ENCODE data around the gene FAM32A.

FAM32A gene

DNA sequence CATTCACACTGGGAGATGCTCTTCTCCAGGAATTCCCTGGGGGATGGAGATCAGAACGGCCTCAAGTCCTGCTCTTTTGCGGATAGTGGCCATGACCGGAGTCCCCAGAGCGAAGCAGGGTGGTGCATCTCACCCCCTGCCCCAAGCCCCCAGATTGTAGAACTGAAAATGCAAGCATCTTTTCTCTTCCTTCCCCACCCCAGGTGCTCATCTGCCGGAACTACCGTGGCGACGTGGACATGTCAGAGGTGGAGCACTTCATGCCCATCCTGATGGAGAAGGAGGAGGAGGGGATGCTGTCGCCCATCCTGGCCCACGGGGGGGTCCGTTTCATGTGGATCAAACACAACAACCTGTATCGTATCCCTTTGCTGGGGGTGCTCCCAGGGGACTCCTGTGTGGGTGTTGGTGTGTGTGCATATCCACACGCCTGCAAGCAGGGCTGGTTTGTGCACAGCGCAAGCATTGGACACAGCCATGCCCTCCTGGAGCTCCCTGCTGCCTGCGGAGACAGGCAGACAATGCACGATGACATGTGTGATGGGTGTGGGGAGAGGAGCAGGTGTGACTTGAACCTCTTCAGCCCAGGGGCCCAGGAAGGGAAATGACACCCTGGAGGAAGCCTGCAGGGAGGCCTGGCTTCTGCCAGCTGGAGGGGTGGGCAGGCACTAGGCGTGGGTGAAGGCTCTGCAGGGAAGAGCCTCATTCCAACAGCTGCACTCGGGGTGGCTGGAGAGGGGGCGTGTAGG, 18.2 kb downstream of the FAM32A start:
- DNase-seq, result no peak

GRCh38 chr19:16204005-16204294, 18.7 kb downstream of the FAM32A start:
- DNase-seq, result no peak

GRCh38 chr19:16205205-16206045, 20.2 kb downstream of the FAM32A start:
- DNase-seq, result no peak

DNA sequence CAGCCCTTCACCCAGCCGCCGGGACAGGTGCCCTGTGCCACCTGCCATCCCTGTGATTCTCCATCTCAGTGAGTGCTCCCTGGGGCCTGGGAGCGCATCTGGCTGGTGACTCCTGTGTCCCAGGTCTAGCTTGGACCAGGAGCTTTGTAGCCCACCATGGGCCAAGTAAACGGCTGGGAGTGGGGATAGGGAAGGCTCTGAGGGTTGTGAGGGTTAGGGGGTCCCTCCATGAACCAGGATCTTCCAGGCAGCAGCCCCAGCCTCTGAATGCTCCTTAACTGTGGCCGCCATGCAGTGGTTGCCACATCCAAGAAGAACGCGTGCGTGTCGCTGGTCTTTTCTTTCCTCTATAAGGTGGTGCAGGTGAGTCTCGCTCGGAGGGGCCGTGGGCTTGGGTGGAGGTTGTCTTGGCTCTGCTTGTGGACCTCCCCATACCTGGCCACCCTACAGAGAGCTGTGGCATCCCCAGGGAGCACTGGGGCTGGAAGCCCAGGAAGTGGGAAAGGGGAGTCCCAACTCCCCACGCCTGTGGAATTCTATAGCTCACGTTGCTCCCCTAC, 20.9 kb downstream of the FAM32A start:
- DNase-seq, result no peak

- no peak for DNase-seq
Measured at GRCh38 chr19:16206637-16207036, 21.4 kb downstream of the FAM32A start.

DNA sequence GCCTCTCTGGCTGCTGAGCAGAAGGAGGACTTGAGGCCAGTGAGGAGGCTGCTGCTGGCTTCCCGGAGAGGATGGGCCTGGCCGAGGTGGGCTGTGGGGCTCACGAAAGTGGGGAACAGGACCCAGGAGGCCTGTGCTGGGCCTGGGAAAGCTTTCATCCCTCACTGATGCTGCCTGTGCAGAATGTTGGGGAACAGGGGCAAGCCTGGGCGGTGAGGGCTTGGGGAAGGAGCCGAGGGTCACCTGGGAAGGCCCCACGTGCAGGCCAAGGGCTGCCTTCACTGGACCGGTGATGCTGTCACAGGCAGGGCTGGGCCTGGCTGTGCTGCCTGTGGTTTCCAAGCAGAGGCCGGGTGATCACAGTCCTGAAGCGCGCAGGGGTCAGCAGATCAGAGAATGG, 21.9 kb downstream of the FAM32A start:
- no peak for DNase-seq

DNA sequence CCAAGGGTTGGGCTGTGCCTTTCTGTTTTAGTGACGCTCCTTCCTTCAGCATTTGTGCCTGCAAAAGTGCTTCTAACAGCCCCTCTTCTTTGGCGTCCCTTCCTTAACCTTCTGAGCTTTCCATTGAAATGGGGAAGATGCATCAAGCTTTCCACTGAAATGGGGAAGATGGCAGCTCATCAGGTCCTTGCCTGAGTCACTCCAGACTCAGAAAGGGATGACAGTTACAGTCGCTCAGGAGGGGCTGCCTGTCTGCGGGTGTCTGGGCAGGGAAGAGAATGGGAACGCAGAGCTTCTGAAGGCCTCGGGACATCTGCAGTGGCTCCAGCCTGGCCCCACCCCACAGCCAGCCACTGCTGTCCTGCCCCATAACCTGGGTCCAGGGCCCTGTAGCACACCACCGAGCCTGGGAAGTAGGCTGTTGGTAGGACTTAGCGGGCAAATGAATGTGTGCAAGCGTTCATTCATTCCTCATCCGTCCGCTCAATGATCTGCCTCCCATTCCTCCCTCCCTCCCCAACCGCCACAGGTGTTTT, 22.3 kb downstream of the FAM32A start:
- DNase-seq, result no peak

DNA sequence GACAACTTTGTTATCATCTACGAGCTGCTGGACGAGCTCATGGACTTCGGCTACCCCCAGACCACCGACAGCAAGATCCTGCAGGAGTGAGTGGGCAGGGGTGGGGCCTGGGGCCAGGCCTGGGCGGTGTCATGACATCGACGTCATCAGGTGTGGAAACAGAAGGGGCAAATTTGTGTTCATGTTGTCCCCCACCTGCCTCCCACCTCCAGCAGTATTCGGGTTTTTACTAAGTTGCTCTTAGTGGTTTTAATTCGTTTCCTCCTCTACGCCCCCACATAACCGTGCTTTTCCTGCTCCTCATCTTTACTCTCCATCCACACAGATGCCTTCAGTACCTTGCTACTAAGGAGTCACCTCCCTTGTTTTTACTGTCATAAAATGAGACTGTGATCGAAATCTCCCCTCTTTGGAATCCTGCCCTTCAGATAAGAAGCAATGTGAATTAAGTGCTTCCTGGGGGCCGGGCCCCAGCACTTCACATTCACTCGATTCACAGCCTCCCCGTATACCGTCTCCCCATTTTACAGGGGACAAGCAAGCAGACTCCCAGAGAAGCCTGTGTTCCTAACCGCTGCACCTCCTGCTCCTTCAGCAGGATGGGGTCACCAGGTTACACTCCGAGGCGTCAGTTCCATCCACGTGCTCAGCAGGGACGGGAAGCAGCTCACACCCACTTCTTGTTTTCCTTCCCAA, 23.0 kb downstream of the FAM32A start:
- DNase-seq, result no peak

- no peak for DNase-seq
Measured at GRCh38 chr19:16208847-16209665, 23.8 kb downstream of the FAM32A start.

DNA sequence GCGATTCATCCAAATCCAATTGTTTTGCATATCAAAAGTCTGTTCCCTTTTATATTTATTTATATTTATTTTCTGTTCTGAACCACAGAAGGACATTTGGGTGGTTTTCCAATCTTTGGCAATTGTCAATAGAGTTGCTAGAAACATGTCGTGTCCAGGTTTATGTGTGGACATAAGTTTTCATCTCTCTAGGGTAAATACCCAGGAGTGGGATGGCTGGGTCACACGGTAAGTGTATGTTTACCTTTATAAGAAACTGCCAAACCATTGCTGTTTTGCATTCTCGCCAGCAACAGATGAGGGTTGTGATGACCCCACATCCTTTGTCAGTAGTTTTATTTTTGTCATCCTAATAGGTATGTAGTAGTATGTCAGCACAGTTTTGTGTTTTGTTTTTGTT, 25.0 kb downstream of the FAM32A start:
- DNase-seq, result no peak

DNA sequence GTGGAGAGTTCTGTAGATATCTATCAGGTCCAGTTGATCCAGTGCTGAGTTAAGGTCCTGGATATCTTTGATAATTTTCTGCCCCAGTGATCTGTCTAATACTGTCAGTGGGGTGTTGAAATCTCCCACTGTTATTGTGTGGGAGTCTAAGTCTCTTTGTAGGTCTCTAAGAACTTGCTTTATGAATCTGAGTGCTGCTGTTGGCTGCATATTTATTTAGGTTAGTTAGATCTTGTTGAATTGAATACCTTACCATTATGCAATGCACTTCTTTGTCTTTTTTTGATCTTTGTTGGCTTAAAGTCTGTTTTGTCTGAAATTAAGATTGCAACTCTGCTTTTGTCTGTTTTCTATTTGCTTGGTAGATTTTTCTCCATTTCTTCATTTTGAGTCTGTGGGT, 27.9 kb downstream of the FAM32A start:
- no peak for DNase-seq

DNA sequence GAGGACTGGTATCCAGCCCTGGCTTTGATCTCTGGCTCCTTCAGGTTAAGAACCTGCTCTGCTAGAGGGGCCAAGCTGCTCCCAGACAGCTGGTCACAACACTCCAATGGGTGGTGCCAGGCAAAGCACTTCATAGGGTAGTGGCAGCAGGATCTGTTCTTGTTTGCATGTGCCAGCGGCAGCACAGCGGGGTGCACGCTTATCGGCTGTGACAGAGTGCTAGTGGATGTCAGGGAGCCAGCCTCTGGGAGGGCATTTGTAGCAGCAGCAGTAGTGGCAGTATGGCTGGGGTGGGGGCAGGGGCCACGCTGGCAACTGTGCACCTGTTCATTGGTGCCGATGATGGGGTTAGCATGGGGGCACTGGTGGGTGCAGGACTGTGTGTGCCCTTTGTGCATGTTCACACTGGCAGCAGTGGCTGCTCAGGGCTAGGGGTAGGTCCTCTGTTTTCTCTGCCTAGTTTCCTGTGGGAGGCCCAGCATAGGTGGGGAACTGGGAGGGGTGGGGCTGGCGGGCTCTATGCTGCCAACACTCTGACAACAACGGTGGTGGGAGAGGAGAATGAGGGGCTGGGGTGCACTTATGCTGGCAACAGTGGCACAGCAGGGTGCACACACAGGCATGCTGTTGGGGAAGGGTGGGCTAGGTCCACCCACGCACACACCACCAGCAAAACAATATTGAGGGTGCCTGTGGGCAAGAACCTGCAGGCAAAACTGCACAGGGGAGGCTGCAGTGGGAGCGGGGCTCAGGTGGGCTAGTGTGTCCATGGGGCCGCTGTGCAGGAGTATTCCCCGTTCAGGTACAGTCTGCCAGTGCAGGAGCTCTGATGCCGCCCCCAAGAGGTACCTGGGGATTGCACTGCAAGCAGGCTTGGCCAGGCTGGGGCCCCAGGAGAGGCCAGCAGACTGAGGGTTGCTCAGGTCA, 31.8 kb downstream of the FAM32A start:
- no peak for DNase-seq

- no peak for DNase-seq
Measured at GRCh38 chr19:16217716-16218451, 32.7 kb downstream of the FAM32A start.

GRCh38 chr19:16218851-16219250, 33.6 kb downstream of the FAM32A start:
- no peak for DNase-seq

DNA sequence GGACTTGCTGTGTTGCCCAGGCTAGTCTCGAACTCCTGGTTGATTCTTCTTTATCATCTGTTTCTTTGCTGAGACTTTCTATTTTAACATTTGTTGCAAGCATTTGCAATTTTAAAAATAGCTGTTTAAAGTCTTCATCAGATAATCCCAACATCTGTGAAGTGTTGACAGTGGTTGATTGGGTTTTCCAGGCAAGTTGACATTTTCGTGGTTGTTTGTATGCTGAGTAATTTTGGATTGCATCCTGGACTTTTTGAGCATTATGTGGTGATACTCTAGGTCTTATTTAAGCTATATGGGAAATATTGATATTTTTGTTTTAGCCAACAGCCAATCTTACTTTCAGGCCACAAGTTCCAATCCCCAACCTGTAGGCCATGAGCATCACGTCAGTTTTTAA, 37.6 kb downstream of the FAM32A start:
- no peak for DNase-seq

DNA sequence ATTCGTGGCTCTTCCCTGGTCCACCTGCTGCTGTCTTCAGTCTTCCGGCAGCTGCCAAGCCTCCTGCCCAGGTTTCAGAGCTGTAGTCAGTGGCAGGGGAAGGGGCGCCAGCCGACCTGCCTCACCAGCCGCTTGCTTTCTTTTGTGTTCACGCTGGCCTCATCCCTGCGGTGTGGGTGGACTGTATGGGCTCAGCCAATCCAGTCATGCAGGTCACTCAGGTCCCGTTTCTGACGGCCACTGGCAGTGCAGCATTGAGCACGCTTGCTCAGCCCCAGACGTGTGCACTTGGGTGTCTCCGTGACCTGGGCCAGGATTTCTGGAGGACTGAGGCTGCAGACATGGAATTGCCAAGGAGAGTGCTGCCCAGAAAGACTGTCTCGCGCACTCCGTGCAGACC, 38.5 kb downstream of the FAM32A start:
- no peak for DNase-seq

DNA sequence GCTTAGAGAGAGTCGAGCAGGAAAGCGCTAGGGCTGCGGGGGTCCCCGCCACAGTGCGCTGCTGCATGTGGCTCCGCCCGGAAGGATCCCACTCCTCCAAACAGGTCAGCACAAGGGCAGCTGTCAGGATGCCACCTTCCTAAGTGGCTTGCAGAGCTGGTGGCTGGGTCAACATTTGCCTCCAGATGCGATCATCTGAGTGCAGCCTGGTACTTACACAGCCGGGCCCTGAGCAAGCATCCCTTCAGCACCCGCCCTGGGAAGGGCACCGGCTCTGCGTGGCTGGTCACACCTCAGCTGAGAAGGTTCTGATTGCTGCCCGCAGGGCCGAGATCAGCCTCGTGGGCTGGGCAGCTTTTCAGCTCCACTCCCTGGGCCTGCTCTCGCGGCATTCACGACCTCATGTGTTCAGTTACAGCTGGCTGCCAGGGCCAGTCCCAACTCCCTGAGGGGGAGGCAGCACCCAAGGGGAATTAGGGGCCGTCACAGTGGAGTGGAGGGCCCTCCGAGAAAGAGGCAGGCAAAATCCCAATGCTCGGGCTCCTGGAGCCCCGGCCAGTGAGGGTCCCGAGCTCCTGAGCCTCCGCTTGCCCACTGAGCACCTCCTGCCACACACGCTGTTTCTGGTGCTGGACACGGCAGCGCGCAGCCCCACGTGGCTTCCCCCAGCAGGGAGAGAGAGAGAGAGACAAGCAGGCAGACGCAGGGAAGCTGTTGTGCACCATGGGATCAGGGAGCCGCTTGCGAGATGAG, 39.3 kb downstream of the FAM32A start:
- no peak for DNase-seq

- no peak for DNase-seq
Measured at GRCh38 chr19:16225279-16226183, 40.3 kb downstream of the FAM32A start.

DNA sequence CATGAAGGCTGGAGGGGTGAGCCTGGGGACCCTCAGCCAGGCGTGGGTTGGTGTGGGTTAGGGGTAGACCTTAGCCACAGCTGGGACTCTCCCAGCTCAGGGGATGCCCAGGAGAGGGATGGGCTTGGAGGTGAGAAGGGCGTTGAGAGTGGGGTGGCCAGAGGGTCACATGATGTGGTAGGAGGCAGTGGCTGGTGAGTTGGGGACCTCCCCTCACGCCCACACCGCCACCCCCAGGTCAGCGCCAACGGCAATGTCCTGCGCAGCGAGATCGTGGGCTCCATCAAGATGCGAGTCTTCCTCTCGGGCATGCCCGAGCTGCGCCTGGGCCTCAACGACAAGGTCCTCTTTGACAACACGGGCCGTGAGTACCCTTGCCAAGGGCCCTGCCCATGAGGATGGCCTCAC, 41.0 kb downstream of the FAM32A start:
- DNase-seq, result no peak

All from fibroblast of skin of right biceps (primary cell).